Thyroid gland (tissue), 4 donors: ENCODE data around the gene COL5A3. TPM values are rescaled to one million over a fixed set of nuclear protein-coding genes. Genes with fewer than 3 reads are reported as not detected.

ENCODE experiments used
- DNase-seq, 2 donors: peaks; one replicate each; pipeline ENCODE4 v3.0.0-alpha.2; 2019
- H3K27ac ChIP-seq, 3 donors: fragments of 200-600 bp; sonication (generic); 1 replicate in 2 of 3; 2 replicates in 1 of 3; pipeline ENCODE4 v1.5.1; 2016 to 2019; ENCODE audit warnings: mild to moderate bottlenecking in 1 of 3, moderate library complexity in 1 of 3
- H3K27me3 ChIP-seq: fragments of 200-600 bp; sonication (generic); one replicate; pipeline ENCODE4 v1.5.1; 2019
- H3K36me3 ChIP-seq, 2 donors: fragments of 200-600 bp; sonication (generic); one replicate each; pipeline ENCODE4 v1.5.1; 2016 to 2019
- H3K4me1 ChIP-seq, 2 donors: fragments of 200-600 bp; sonication (generic); one replicate each; pipeline ENCODE4 v1.5.1; 2017 to 2019
- H3K4me3 ChIP-seq, 3 donors: fragments of 200-600 bp; sonication (generic); replicated peaks in 1 of 3; 1 replicate in 2 of 3; 2 replicates in 1 of 3; pipeline ENCODE4 v1.5.1; 2016; ENCODE audit warnings: mild to moderate bottlenecking in 1 of 3
- H3K9me3 ChIP-seq: fragments of 200-600 bp; sonication (generic); one replicate; pipeline ENCODE4 v1.5.1; 2017
- CTCF ChIP-seq, 6 experiments: fragments of 200-600 bp in 3 of 6; fragments of 450-650 bp in 3 of 6; sonication (generic) in 3 of 6; IDR thresholded peaks; one replicate each; pipeline ENCODE4 v1.5.1; 2016 to 2019; ENCODE audit warnings: antibody characterized with exemption in 6 of 6, mild to moderate bottlenecking in 2 of 6, inconsistent platforms in 1 of 6, moderate library complexity in 1 of 6
- POLR2A ChIP-seq, 2 donors: fragments of 450-650 bp; IDR thresholded peaks; one replicate each; pipeline ENCODE4 v1.6.1; 2017; ENCODE audit warnings: antibody characterized with exemption in 2 of 2, mild to moderate bottlenecking in 2 of 2, moderate library complexity in 1 of 2
- WGBS, 2 donors: methylation state at CpG; one replicate each; pipeline ENCODE4 v1.1.5; 2017; 5-methylcytosine and 5-hydroxymethylcytosine counted together
- intact Hi-C: fragments of 100-400 bp; cut with DNase I; formaldehyde crosslinking; loops from one replicate; pipeline ENCODE4 v1.15.1; 2023
- total RNA-seq, 4 donors: library from RNA; depleted of rRNA; stranded (reverse); fragments of >200 nt; gene quantifications; one replicate each; pipeline ENCODE4 v1.2.3, GENCODE V29; 2016

Gene COL5A3
- total RNA-seq, 4 donors from 2014 or later = 2.0 to 10.1 (median 5.3) TPM

- H3K9me3 ChIP-seq = no peaks in the 10 kb centered on the region
- H3K27ac ChIP-seq = no peak overlapping the region
- no peak for DNase-seq
- H3K4me3 ChIP-seq = no peak overlapping the region
- H3K36me3 ChIP-seq = no peaks in the 10 kb centered on the region
- H3K4me1 ChIP-seq = peaks cover 0 to 4% of the 10 kb centered on the region in 2 donors
- intact Hi-C loops = loop anchor here (5.0 kb wide), 1 partner anchor 72 kb away; no protein-coding TSS in a partner anchor
- no peak for TF ChIP-seq POLR2A (IDR thresholded peaks at IDR 0.05)
- no peak for TF ChIP-seq CTCF (IDR thresholded peaks at IDR 0.05)
- no peaks in the 10 kb centered on the region for H3K27me3 ChIP-seq
- WGBS, 2 donors = 79 to 84% methylated on average over 7 to 9 of the region's 9 CpGs
These were observed 5.7 kb downstream of the COL5A3 start for GRCh38 chr19:10004617-10005016.

- Histone ChIP-seq H3K4me3 (no peak overlapping the region), H3K36me3 (no peaks in the 10 kb centered on the region), H3K27me3 (no peaks in the 10 kb centered on the region), H3K9me3 (no peaks in the 10 kb centered on the region), H3K27ac (no peak overlapping the region), H3K4me1 (no peaks in the 10 kb centered on the region)
- TF ChIP-seq POLR2A (IDR thresholded peaks at IDR 0.05) (no peak), CTCF (IDR thresholded peaks at IDR 0.05) (no peak)
- no peak for DNase-seq
- WGBS, 2 donors = 75 to 77% methylated on average over 6 of the region's 6 CpGs
- intact Hi-C loops = loop anchor here (5.0 kb wide), 1 partner anchor 71 kb away; no protein-coding TSS in a partner anchor
These were observed 7.0 kb downstream of the COL5A3 start for GRCh38 chr19:10003271-10003670.

GRCh38 chr19:10001899-10002298, 8.4 kb downstream of the COL5A3 start:
- DNase-seq = peak in 1 of 2 donors; percentile 11
- H3K27me3 ChIP-seq = no peaks in the 10 kb centered on the region
- H3K27ac ChIP-seq = no peak overlapping the region
- no peak overlapping the region for H3K4me3 ChIP-seq
- intact Hi-C loops = loop anchor here (5.0 kb wide), 1 partner anchor 70 kb away; no protein-coding TSS in a partner anchor
- H3K36me3 ChIP-seq = no peaks in the 10 kb centered on the region
- no peaks in the 10 kb centered on the region for H3K9me3 ChIP-seq
- 63 to 65% methylated on average over 6 of the region's 6 CpGs for WGBS, 2 donors
- TF ChIP-seq CTCF (IDR thresholded peaks at IDR 0.05) = peak in 3 of 6 experiments; percentile 11 to 19 (median 14)
- TF ChIP-seq POLR2A (IDR thresholded peaks at IDR 0.05) = no peak
- no peaks in the 10 kb centered on the region for H3K4me1 ChIP-seq

GRCh38 chr19:10000171-10000826, 10.0 kb downstream of the COL5A3 start:
- TF ChIP-seq CTCF (IDR thresholded peaks at IDR 0.05) (peak; percentile 37 to 75 (median 52)), POLR2A (IDR thresholded peaks at IDR 0.05) (no peak)
- Histone ChIP-seq H3K4me3 (no peak overlapping the region), H3K4me1 (no peaks in the 10 kb centered on the region), H3K27me3 (no peaks in the 10 kb centered on the region), H3K9me3 (no peaks in the 10 kb centered on the region), H3K27ac (no peak overlapping the region), H3K36me3 (no peaks in the 10 kb centered on the region)
- 13% methylated on average over 11 to 16 of the region's 16 CpGs for WGBS, 2 donors
- intact Hi-C loops = loop anchor here (5.0 kb wide), 1 partner anchor 68 kb away; no protein-coding TSS in a partner anchor
- peak; percentile 72 to 76 for DNase-seq

- Histone ChIP-seq H3K27ac (no peak overlapping the region), H3K4me3 (no peak overlapping the region), H3K36me3 (no peaks in the 10 kb centered on the region), H3K4me1 (no peaks in the 10 kb centered on the region), H3K27me3 (no peaks in the 10 kb centered on the region), H3K9me3 (no peaks in the 10 kb centered on the region)
- intact Hi-C loops = no loop called here
- no peak for DNase-seq
- no peak for TF ChIP-seq POLR2A (IDR thresholded peaks at IDR 0.05)
- no peak for TF ChIP-seq CTCF (IDR thresholded peaks at IDR 0.05)
- WGBS, 2 donors = 57 to 61% methylated on average over 5 of the region's 5 CpGs
These were observed 13.8 kb downstream of the COL5A3 start for GRCh38 chr19:9996541-9996940.
